Activated CD8-positive, alpha-beta memory T cell treated with anti-CD3 and anti-CD28 coated beads for 24 hours (primary cell): ENCODE results near the gene SART3.
"Not testable (repeated sequence)": the region's sequence is repeated elsewhere in the genome, so short reads cannot be mapped to it uniquely, and the experiment has no call there.

Experiments
- DNase-seq: peaks from one replicate; pipeline ENCODE4 v3.0.0-alpha.2; 2020

Gene SART3

GRCh38 chr12:108561852-108562347 lies 927 bp upstream of the SART3 start:
- DNase-seq, result no peak

- no peak for DNase-seq
These were observed 652 bp downstream of the SART3 start for GRCh38 chr12:108560321-108560721.

DNA sequence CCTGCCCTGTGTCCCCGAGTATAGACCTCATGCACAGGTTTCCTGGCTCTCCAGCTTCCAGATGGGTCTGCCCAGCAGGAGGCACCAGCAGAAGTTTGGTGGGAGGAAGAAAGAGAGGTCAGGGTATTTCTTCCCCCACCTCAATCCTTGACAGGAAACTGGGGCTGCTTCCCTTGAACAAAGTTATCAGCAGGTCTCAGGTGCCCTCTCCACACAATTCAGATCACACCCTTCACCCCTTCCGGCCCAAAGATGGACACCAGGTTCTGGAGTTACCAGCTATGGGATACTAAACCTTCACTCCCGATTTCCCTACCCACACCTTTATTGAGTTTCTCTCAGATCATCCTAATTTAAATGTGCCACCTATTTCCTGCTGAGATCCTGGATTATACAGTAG lies 1.2 kb downstream of the SART3 start:
- no peak for DNase-seq

GRCh38 chr12:108559007-108559655 lies 1.8 kb downstream of the SART3 start:
- no peak for DNase-seq

- not testable (repeated sequence) for DNase-seq
These were observed 5.6 kb downstream of the SART3 start for GRCh38 chr12:108555383-108555782.

- DNase-seq, result no peak
These were observed 7.2 kb downstream of the SART3 start for GRCh38 chr12:108553799-108554198.

DNA sequence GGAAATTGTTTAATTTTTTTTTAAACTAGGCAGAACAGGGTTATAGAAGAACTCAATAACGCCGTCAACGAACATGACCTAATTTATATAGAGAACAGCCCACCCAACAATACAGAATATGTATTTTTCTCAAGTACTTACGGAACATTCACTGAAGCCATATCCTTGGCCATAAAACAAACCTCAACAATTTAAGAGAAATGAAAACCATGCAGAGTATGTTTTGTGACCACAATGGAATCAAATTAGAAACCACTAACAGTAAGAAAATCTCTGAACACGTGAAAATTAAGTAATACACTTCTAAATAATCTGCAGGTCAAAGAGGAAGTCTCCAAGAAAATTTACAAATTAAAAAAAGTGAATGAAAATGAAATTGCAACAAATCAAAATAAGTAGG lies 9.4 kb downstream of the SART3 start:
- DNase-seq, result no peak

- no peak for DNase-seq
These were observed 11.9 kb downstream of the SART3 start for GRCh38 chr12:108548954-108549521.

GRCh38 chr12:108547686-108548085 lies 13.3 kb downstream of the SART3 start:
- DNase-seq, result no peak

- no peak for DNase-seq
These were observed 17.3 kb downstream of the SART3 start for GRCh38 chr12:108543652-108544051.

- DNase-seq, result no peak
These were observed 18.7 kb downstream of the SART3 start for GRCh38 chr12:108542320-108542719.

GRCh38 chr12:108538616-108539195 lies 22.3 kb downstream of the SART3 start:
- no peak for DNase-seq

DNA sequence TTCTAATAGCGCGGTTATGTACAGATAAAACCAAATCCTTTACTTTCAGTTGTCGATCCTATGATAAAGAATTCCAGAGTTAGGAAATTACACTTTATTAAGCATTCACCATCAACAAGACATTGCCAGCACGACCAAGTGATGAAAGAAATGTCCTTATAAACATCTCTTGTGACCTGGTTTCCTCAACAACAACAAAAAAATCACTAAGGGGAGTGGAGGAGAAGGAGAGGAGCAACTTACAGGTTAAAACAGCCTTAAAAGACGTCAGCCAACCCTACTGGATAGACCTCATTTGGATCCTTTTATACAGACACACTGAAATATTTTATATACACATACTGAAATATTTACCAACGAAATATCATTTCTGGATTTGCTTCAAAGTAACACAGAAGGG lies 22.8 kb downstream of the SART3 start:
- DNase-seq, result no peak

- no peak for DNase-seq
These were observed 28.8 kb downstream of the SART3 start for GRCh38 chr12:108531929-108532848.

- no peak for DNase-seq
These were observed 30.8 kb downstream of the SART3 start for GRCh38 chr12:108530161-108530560.

- DNase-seq, result no peak
These were observed 33.8 kb downstream of the SART3 start for GRCh38 chr12:108527166-108527496.

- DNase-seq, result no peak
These were observed 34.3 kb downstream of the SART3 start for GRCh38 chr12:108526482-108527165.

GRCh38 chr12:108525681-108526080 lies 35.3 kb downstream of the SART3 start:
- DNase-seq, result no peak

DNA sequence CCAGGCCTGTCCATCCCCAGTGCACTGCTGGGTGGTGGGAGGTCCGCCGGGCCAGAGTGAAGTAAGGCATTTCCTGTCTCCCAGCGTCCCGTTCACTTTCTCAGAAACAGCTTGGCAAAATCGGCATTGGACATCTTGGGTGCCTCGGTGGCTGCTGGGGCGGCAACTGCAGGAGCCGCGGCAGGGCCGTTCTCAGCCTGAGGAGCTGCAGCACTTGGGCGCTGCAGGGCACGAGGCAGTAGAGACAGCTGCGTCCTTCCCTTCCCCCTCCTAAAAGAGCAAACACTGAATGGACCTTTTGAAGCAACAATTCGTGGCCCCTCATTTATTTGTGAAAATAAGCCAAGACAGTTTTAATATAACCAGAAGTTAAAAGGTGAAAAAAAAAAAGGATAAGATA lies 37.6 kb downstream of the SART3 start:
- DNase-seq, result no peak

- no peak for DNase-seq
These were observed 41.4 kb downstream of the SART3 start for GRCh38 chr12:108519558-108519957.

GRCh38 chr12:108518716-108519496 lies 42.1 kb downstream of the SART3 start:
- DNase-seq, result no peak

DNA sequence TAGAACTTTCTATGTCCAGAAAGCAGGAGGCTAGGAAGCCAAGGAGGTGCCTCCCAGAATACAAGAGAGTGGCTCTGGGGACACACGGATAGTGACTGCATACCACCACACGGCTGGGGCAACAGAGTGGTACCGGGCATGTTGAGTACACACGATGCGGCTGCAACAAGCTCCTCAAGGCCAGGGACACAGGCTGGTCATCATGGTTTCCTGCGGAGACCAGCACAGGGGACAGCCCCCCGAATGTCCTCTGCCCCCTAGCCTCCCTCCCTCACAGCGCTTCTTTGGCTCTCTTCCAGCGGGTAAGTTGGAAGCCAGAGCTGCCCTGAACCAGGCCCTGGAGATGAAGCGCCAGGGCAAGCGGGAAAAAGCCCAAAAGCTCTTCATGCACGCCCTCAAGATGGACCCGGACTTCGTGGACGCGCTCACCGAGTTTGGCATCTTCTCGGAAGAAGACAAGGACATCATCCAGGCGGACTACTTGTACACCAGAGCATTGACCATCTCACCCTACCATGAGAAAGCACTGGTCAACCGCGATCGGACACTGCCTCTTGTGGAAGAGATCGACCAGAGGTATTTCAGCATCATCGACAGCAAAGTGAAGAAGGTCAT lies 42.8 kb downstream of the SART3 start:
- no peak for DNase-seq
